Left lung (tissue), 10 donors: Measurements from ENCODE around the gene VEPH1. TPM values are rescaled to one million over a fixed set of nuclear protein-coding genes. Genes with fewer than 3 reads are reported as not detected.
A peak's percentile ranks its signal among the peaks of the same experiment; 100 is the strongest.

Experiments used
- ATAC-seq: fragments of 200-7000 bp; cut with Tn5 transposase; one replicate; pipeline ENCODE4 v1.9.1; 2020; ENCODE audit warnings: moderate library complexity
- DNase-seq, 4 donors: peaks; one replicate each; pipeline ENCODE4 v3.0.0-alpha.2; 2013 to 2020
- H3K27ac ChIP-seq, 2 donors: fragments of 200-600 bp; sonication (generic) in 1 of 2; one replicate each; pipeline versions ENCODE4 v1.5.0 to v1.8.0; 2020 to 2021
- H3K27me3 ChIP-seq, 2 donors: fragments of 200-600 bp; sonication (generic) in 1 of 2; one replicate each; pipeline versions ENCODE4 v1.5.0 to v1.8.0; 2020 to 2021
- H3K36me3 ChIP-seq, 2 donors: fragments of 200-600 bp; sonication (generic) in 1 of 2; one replicate each; pipeline versions ENCODE4 v1.5.0 to v1.8.0; 2020 to 2021
- H3K4me1 ChIP-seq, 2 donors: fragments of 200-600 bp; one replicate each; pipeline ENCODE4 v1.8.0; 2021
- H3K4me3 ChIP-seq, 2 donors: fragments of 200-600 bp; sonication (generic) in 1 of 2; one replicate each; pipeline versions ENCODE4 v1.5.0 to v1.8.0; 2020 to 2021; ENCODE audit warnings: mild to moderate bottlenecking in 1 of 2
- H3K9me3 ChIP-seq, 2 donors: fragments of 200-600 bp; sonication (generic) in 1 of 2; one replicate each; pipeline versions ENCODE4 v1.5.0 to v1.8.0; 2020 to 2021
- intact Hi-C, 2 donors: fragments of 100-400 bp; cut with DNase I; formaldehyde crosslinking; loops; one replicate each; pipeline versions ENCODE4 v1.11.2 to v1.14.2; 2022
- polyA plus RNA-seq, 6 donors: library from polyadenylated mRNA; unstranded; fragments of 120-200 nt; gene quantifications; one replicate each; pipeline ENCODE4 v1.2.1, GENCODE V29; 2013; ENCODE audit not compliant: insufficient read length in 6 of 6
- total RNA-seq, 2 donors: library from RNA; stranded (reverse); fragmentation: NEBNext Ultra II Directional; extraction: Animal tissue kit (Norgen Biotek cat#: 25700); gene quantifications; one replicate each; pipeline ENCODE4 v1.2.1, GENCODE V29; 2021
- TF ChIP-seq, protein P1 (sequence below), 2 donors: fragments of 200-600 bp; sonication (generic) in 1 of 2; IDR thresholded peaks; one replicate each; pipeline versions ENCODE4 v1.5.0 to v1.8.0; 2021; ENCODE audit warnings: antibody characterized with exemption in 2 of 2
- donor health status: DM: no; HTN: yes; CAD: no.
- donor health status: DM: no; HTN: no; CAD: no.

VEPH1 gene
- total and polyA plus RNA-seq, 8 donors = 30.4 to 143 (median 42.6) TPM

DNA sequence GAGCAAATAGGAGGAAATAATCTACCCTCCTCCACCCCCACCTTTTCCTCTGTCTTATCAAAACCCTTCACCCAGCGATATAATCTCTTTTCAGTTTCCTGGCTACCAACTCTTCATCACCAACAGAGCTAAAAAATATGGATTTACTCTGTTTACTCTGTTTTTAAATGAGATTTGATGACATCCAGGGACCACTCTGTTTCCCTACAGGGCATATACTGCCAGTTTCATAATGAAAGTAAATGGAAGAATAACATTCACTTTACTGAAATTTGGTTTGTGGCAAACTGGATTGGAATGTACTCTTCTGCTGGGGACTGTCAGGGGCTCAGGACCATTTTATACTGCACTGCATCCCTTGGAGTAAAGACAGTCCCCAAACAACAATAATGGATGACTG lies 146.7 kb downstream of the VEPH1 start:
- Histone ChIP-seq H3K27me3 (no peaks in the 10 kb centered on the region), H3K36me3 (no peaks in the 10 kb centered on the region), H3K9me3 (no peaks in the 10 kb centered on the region), H3K4me1 (no peaks in the 10 kb centered on the region), H3K27ac (no peak overlapping the region), H3K4me3 (no peak overlapping the region)
- DNase-seq (no peak), ATAC-seq (no peak)
- TF ChIP-seq, protein P1, sequence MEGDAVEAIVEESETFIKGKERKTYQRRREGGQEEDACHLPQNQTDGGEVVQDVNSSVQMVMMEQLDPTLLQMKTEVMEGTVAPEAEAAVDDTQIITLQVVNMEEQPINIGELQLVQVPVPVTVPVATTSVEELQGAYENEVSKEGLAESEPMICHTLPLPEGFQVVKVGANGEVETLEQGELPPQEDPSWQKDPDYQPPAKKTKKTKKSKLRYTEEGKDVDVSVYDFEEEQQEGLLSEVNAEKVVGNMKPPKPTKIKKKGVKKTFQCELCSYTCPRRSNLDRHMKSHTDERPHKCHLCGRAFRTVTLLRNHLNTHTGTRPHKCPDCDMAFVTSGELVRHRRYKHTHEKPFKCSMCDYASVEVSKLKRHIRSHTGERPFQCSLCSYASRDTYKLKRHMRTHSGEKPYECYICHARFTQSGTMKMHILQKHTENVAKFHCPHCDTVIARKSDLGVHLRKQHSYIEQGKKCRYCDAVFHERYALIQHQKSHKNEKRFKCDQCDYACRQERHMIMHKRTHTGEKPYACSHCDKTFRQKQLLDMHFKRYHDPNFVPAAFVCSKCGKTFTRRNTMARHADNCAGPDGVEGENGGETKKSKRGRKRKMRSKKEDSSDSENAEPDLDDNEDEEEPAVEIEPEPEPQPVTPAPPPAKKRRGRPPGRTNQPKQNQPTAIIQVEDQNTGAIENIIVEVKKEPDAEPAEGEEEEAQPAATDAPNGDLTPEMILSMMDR (IDR thresholded peaks at IDR 0.05) = no peak
- intact Hi-C loops = no loop called here

DNA sequence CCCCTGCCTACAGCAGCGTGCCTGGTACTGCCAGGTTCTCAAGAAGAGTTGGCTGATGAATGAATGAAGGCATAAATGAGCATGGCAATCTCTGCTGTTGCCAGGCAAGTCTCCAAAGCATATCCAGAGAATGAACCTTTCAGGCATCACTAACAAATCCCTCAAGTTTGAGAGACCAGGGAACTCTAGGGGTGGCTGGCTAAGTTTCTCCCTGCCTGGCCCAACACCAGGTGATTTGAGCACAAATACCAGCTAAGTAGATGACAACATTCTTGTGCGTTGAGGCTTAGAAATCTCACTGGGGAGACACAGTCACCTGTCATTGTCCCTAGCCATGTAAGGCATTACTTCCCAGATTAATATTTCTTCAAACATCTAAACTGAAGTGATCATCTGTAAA lies 147.9 kb downstream of the VEPH1 start:
- ATAC-seq = no peak
- Histone ChIP-seq H3K4me1 (no peaks in the 10 kb centered on the region), H3K27me3 (no peaks in the 10 kb centered on the region), H3K27ac (no peak overlapping the region), H3K9me3 (no peaks in the 10 kb centered on the region), H3K4me3 (no peak overlapping the region), H3K36me3 (no peaks in the 10 kb centered on the region)
- TF ChIP-seq, protein P1 (IDR thresholded peaks at IDR 0.05) = no peak
- intact Hi-C loops = no loop called here
- no peak for DNase-seq

DNA sequence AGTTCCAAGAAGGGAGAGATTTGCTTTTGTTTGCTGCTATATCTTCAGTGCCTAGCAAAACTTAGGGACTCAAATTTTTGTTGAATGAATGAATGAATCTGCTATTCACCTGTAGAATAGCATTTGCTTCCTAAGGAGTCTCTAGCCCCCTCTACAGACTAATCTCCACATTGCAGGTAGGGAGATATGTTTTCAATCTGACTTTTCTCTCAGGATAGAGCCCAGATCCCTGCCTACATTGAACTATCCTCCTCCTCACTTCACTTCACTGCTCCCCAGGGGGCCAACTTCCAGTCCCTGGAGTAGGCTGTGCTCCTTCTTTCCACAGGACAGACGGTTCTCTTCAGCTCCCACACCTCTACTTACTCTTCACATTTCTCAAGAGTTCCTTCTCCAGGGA lies 148.5 kb downstream of the VEPH1 start:
- no peaks in the 10 kb centered on the region for H3K27me3 ChIP-seq
- no peaks in the 10 kb centered on the region for H3K4me1 ChIP-seq
- H3K27ac ChIP-seq = no peak overlapping the region
- intact Hi-C loops = no loop called here
- no peak overlapping the region for H3K4me3 ChIP-seq
- ATAC-seq (peak; percentile 16), DNase-seq (no peak)
- no peaks in the 10 kb centered on the region for H3K36me3 ChIP-seq
- TF ChIP-seq, protein P1 (IDR thresholded peaks at IDR 0.05) = no peak
- H3K9me3 ChIP-seq = no peaks in the 10 kb centered on the region

DNA sequence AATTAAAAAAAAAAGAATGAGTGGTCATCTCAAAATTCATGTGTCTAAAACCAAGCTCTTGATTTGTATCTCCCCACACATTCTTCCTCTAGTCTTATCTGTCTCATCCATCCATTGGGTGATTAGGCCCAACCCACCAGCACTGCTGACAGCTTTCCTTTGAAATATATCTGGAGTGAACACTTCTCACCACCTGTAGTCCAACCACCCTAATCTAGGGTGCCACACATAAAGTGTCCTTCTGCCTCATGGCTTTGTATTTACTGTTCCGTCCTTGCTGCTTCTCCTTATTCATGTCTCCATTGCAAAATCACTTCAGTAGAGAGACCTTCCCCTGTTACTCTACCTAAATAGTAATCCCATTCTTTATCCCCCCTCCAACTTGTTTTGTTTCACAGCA lies 149.0 kb downstream of the VEPH1 start:
- no peak for DNase-seq
- intact Hi-C loops = no loop called here
- TF ChIP-seq, protein P1 (IDR thresholded peaks at IDR 0.05) = no peak
- Histone ChIP-seq H3K27ac (no peak overlapping the region), H3K4me3 (no peak overlapping the region), H3K36me3 (no peaks in the 10 kb centered on the region), H3K27me3 (no peaks in the 10 kb centered on the region), H3K4me1 (no peaks in the 10 kb centered on the region), H3K9me3 (no peaks in the 10 kb centered on the region)
- no peak for ATAC-seq

DNA sequence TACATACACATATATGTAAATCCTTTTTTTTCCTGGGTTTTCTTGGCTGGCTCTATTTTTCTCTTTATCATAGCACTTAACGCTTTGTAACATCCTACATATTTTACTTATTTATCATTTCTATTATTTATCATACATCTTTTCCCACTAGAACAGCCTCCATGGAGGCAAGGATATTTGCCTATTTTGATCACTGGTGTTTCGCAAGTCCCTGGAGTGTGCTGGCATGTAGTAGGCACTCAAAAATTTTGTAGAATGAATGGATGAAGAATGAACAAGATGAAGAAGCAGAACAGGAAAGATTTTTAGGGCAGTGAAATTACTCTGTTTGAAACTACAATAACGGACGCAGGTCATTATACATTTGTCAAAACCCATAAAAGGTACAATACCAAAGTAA lies 149.6 kb downstream of the VEPH1 start:
- H3K36me3 ChIP-seq = no peaks in the 10 kb centered on the region
- no peaks in the 10 kb centered on the region for H3K4me1 ChIP-seq
- no peak for DNase-seq
- H3K27ac ChIP-seq = no peak overlapping the region
- no peaks in the 10 kb centered on the region for H3K27me3 ChIP-seq
- TF ChIP-seq, protein P1 (IDR thresholded peaks at IDR 0.05) = no peak
- intact Hi-C loops = no loop called here
- no peak overlapping the region for H3K4me3 ChIP-seq
- H3K9me3 ChIP-seq = no peaks in the 10 kb centered on the region
- ATAC-seq = no peak
